Stimulated activated CD4-positive, alpha-beta T cell treated with anti-CD3 and anti-CD28 coated beads, Interleukin-4, amount 100 ng/mL, for 48 hours (primary cell): ENCODE results near the gene BAIAP2.

Source experiments
- DNase-seq, 2 donors: peaks; one replicate each; pipeline ENCODE4 v3.0.0-alpha.2; 2020; ENCODE audit warnings: low read depth in 2 of 2

Gene BAIAP2

GRCh38 chr17:81050645-81051625 lies 16.0 kb downstream of the BAIAP2 start:
- no peak for DNase-seq

- no peak for DNase-seq
Observed at GRCh38 chr17:81052199-81052997, 17.4 kb downstream of the BAIAP2 start.

GRCh38 chr17:81053041-81053970 lies 18.4 kb downstream of the BAIAP2 start:
- DNase-seq = no peak

GRCh38 chr17:81054308-81054707 lies 19.4 kb downstream of the BAIAP2 start:
- DNase-seq = no peak

GRCh38 chr17:81054881-81055370 lies 20.0 kb downstream of the BAIAP2 start:
- no peak for DNase-seq

- DNase-seq = no peak
Observed at GRCh38 chr17:81056312-81056711, 21.4 kb downstream of the BAIAP2 start.

- no peak for DNase-seq
Observed at GRCh38 chr17:81057079-81057730, 22.3 kb downstream of the BAIAP2 start.

GRCh38 chr17:81057777-81058176 lies 22.8 kb downstream of the BAIAP2 start:
- DNase-seq = no peak

- no peak for DNase-seq
Observed at GRCh38 chr17:81058263-81058871, 23.4 kb downstream of the BAIAP2 start.

GRCh38 chr17:81059026-81059425 lies 24.1 kb downstream of the BAIAP2 start:
- no peak for DNase-seq

GRCh38 chr17:81060416-81060815 lies 25.5 kb downstream of the BAIAP2 start:
- DNase-seq = no peak

GRCh38 chr17:81061027-81061735 lies 26.2 kb downstream of the BAIAP2 start:
- no peak for DNase-seq

- DNase-seq = no peak
Observed at GRCh38 chr17:81062014-81062780, 27.2 kb downstream of the BAIAP2 start.

GRCh38 chr17:81063106-81064093 lies 28.4 kb downstream of the BAIAP2 start:
- no peak for DNase-seq

- no peak for DNase-seq
Observed at GRCh38 chr17:81064678-81065475, 29.9 kb downstream of the BAIAP2 start.

- no peak for DNase-seq
Observed at GRCh38 chr17:81065500-81065899, 30.5 kb downstream of the BAIAP2 start.

GRCh38 chr17:81066072-81066471 lies 31.1 kb downstream of the BAIAP2 start:
- no peak for DNase-seq
